Measurements from ENCODE around the gene PGBD4. TPM values are rescaled to one million over a fixed set of nuclear protein-coding genes. Genes with fewer than 3 reads are reported as not detected.
"Not testable (repeated sequence)": the region's sequence is repeated elsewhere in the genome, so short reads cannot be mapped to it uniquely, and the experiment has no call there.

PGBD4 gene
- polyA plus RNA-seq, 4 donors, result 1.5 to 2.2 (median 2.0) TPM

DNA sequence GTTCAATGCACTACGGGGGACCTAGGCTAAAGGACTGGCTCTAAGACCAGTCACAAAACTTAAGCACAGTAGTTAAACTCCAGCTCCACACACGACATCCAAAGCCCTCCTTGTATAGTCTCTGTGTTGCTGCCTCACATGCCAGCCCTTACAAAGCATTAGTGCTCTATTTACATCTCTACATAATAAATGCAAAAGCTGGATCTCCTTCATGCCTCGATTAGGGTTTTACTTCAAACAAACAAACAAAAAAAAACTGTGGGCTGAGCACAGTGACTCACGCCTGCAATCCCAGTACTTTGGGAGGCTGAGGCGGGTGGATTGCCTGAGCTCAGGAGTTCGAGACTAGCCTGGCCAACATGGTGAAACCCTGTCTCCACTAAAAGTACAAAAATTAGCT is 9.6 kb downstream of the PGBD4 start:
- no peak for DNase-seq (ENCODE audit: low read depth in 4 of 4, low spot score in 3 of 4)

GRCh38 chr15:34114215-34114614 is 12.3 kb downstream of the PGBD4 start:
- no peak for DNase-seq (ENCODE audit: low read depth in 4 of 4, low spot score in 3 of 4)

DNA sequence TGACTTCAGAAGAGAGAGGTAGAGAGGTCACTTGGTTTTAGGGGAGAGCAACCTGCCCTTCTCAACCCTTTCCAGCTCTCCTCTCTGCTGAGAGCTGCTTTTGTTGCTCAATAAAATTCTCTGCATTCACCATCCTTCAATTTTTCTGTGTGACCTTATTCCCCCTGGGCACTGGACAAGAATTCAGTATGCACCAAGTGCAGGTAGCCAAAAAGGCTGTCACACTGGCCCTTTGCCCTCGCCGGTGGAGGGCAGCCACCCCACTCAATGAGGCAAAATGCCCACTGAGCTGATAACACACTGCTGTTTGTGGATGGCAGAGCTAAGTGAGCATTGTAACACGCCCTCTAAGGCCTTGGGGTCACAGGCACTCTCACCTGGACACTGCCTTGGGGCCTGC is 12.9 kb downstream of the PGBD4 start:
- DNase-seq (ENCODE audit: low read depth in 4 of 4, low spot score in 3 of 4), result no peak

DNA sequence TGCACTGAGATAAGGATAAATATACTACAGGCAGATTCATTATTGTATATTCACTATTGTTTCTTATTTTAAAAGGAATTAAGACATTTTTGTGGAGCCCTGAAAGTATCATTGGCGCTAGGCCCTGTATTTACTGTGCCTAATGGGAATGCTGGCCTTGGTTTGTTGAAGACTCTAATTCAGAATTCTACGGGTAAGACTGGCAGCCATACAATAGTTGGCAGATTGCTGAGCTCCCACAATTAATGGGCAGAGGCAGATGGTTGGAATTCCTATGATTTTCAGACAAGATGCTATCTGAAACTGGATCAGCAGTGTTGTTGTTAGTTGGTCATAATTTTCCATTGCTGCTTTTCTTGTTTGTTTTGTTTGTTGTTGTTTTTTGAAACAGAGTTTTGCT is 14.7 kb downstream of the PGBD4 start:
- DNase-seq (ENCODE audit: low read depth in 4 of 4, low spot score in 3 of 4), result no peak

DNA sequence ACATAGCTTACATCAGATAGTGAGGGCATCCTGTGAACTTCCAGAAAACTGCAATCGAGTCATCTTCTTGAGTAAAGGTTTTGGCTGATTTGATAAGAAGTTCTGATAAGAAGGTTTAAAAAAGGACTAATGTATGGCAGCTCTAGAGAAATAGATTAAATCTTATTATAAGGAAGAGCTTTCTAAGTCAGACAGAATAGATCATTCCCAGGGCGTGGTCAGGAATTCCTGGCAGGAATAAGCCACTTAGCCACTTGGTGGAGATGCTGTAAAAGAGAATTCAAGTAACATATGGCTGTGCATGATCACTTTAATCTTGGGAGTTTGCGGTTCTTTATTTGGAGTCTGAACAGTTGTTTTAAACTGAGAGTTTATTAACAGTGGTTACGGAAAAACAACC is 17.4 kb downstream of the PGBD4 start:
- DNase-seq (ENCODE audit: low read depth in 4 of 4, low spot score in 3 of 4), result no peak

- DNase-seq (ENCODE audit: low read depth in 4 of 4, low spot score in 3 of 4), result not testable (repeated sequence)
Measured at GRCh38 chr15:34120420-34120819, 18.5 kb downstream of the PGBD4 start.

- DNase-seq (ENCODE audit: low read depth in 4 of 4, low spot score in 3 of 4), result not testable (repeated sequence)
Measured at GRCh38 chr15:34121786-34122185, 19.9 kb downstream of the PGBD4 start.

DNA sequence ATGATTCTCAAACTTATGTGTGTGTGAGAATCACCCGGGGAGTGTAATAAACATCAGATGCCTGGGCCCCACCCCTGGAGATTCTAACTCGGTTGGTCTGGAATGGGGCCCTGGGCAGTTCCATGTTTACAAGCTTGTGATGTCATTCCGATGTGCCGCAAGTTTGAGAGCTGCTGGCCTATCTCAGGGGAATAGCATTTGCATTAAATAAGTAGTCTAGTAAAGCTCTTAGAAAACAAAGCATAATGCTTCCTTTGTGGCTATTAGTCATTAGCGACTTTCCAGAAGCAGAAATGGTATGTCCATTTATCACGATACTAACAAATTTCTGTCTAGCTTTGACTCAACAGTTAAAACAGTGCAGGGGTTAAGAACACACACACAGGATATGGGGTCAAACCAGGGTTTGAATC is 20.9 kb downstream of the PGBD4 start:
- DNase-seq (ENCODE audit: low read depth in 4 of 4, low spot score in 3 of 4), result no peak

- DNase-seq (ENCODE audit: low read depth in 4 of 4, low spot score in 3 of 4), result no peak
Measured at GRCh38 chr15:34124651-34125050, 22.8 kb downstream of the PGBD4 start.

- DNase-seq (ENCODE audit: low read depth in 4 of 4, low spot score in 3 of 4), result no peak
Measured at GRCh38 chr15:34125945-34126344, 24.1 kb downstream of the PGBD4 start.

- no peak for DNase-seq (ENCODE audit: low read depth in 4 of 4, low spot score in 3 of 4)
Measured at GRCh38 chr15:34126522-34126921, 24.6 kb downstream of the PGBD4 start.

DNA sequence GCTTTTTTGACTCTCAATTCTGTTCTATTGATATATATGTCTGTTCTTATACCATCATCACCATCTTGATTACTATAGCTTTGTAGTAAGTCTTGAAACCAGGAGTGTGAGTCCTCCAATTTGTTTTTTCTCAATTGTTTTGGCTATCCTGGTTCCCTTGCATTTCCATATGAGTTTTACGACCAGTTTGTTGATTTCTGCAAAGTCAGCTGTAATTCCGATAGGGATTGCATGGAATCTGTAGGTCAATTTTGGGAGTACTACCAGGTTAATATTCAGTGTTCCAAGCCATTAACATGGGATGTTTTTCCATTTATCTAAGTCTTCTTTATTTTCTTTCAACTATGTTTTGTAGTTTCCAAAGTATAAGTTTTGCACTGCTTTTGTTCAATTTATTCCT is 27.0 kb downstream of the PGBD4 start:
- DNase-seq (ENCODE audit: low read depth in 4 of 4, low spot score in 3 of 4), result no peak

DNA sequence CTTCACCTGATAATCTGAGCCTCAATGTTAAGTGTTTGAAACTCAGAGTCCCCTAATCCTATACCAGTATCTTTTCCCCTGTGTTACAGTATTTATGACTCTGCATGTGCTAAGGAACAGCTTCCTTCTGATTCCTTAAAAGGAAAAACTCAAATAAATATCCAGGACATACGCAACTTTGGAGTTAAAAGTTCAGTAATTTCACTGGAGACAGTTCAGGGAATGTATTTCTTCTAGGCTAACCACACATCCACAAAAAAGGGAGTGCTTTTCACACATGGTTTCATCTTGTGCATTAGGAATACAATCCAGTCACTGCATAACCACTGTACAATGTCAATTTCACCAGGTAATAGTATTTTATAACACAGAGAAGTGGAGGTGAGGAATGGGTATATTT is 31.0 kb downstream of the PGBD4 start:
- DNase-seq (ENCODE audit: low read depth in 4 of 4, low spot score in 3 of 4), result no peak

- DNase-seq (ENCODE audit: low read depth in 4 of 4, low spot score in 3 of 4), result no peak
Measured at GRCh38 chr15:34133511-34133910, 31.6 kb downstream of the PGBD4 start.

DNA sequence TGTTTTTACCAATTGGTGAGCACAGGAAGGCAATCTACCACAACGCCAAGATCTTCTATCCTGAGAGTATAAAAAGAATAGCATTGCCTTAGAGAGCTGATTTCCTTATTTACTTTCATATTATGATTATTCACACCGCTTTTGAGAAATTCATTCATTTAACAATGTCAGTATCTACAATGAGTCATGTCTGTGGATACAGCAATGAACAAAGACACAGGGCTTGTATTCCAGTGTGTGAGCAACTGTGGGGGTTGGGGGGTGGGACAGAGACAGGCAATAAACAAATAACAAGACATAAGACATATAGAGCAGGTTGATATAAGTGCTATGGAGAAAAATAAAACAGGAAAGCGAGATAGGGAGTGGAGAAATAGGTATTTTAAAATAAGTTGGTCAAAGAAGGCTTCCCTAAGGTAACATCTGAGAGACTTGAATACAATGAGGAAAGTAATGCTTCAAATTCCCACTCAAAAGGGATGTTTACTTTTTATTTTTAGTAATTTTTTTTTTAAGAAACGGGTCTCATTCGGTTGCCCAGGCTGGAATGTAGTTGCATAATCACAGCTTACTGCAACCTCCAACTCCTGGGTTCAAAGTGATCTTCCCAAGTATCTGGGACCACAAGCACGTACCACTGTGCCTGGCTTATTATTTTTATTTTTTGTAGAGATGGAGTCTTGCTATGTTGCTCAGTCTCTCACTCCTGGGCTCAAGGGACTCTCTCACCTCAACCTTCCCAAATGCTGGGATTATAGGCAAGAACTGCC is 45.7 kb downstream of the PGBD4 start:
- DNase-seq (ENCODE audit: low read depth in 4 of 4, low spot score in 3 of 4), result no peak

DNA sequence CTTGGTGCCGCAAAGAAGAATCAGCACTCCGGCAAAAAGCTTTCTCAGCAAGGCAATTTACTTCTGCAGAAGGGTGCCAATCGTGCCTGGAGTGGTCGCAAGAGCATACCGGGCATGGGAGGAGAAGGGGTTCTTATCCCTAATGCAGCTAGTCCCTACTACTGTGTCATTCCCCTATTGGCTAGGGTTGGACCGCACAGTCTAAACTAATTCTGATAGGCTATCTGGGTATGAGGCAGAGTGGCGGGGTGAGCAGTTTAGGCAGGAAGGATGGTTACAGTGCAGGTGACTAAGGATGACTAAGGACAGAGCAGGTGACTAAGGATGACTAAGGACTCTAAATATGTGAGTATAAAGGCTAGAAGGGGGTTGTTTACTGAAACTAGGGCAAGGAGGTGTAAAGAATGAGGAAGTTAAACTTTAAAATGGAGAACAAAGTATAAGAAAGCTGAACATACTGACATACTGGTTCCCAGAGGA is 52.9 kb downstream of the PGBD4 start:
- no peak for DNase-seq (ENCODE audit: low read depth in 4 of 4, low spot score in 3 of 4)

DNA sequence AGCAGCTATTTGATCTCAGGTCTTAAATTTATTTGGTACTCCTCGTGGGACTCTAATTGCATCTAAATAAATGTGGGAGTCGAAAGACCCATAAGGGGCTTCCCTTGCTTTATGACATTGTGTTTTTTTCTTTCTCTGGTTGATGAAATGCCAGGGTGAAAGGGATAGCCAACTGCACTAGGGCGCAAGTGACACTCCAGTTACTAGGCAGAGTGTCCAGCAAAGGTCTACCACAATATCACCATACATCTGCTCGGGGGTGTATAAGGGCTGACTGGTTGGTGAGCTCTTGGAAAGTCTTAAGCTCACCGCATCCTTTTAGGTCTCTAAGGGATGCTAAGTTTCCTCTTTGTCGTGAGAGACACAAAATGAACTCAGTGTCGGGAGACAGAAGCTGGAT is 54.0 kb downstream of the PGBD4 start:
- no peak for DNase-seq (ENCODE audit: low read depth in 4 of 4, low spot score in 3 of 4)

Other genes starting within 250 kb of the PGBD4 start
- under 1 TPM; 0.13 to 0.24 (median 0.18) TPM for gene CHRM5, start 133.6 kb upstream of the PGBD4 start, polyA plus RNA-seq (ENCODE audit: insufficient read length in 4 of 4)
- gene AVEN, start 62.9 kb upstream of the PGBD4 start, polyA plus RNA-seq (ENCODE audit: insufficient read length in 4 of 4), result 10 to 100 TPM; 10.7 to 15.9 (median 12.5) TPM
- gene EMC7, start 221 bp upstream of the PGBD4 start, polyA plus RNA-seq (ENCODE audit: insufficient read length in 4 of 4), result 100 to 1,000 TPM in 1 of 4 donors, 10 to 100 TPM in 3; 91.7 to 101 (median 98.2) TPM
- 10 to 100 TPM; 47.4 to 70.3 (median 54.3) TPM for gene KATNBL1, start 108.0 kb downstream of the PGBD4 start, polyA plus RNA-seq (ENCODE audit: insufficient read length in 4 of 4)
- gene EMC4, start 122.9 kb downstream of the PGBD4 start, polyA plus RNA-seq (ENCODE audit: insufficient read length in 4 of 4), result 100 to 1,000 TPM; 125 to 140 (median 134) TPM
- 10 to 100 TPM; 18.7 to 24.4 (median 21.1) TPM for gene SLC12A6, start 235.7 kb downstream of the PGBD4 start, polyA plus RNA-seq (ENCODE audit: insufficient read length in 4 of 4)
- gene NOP10, start 241.1 kb downstream of the PGBD4 start, polyA plus RNA-seq (ENCODE audit: insufficient read length in 4 of 4), result 100 to 1,000 TPM; 122 to 148 (median 139) TPM
- gene NUTM1, start 241.2 kb downstream of the PGBD4 start, polyA plus RNA-seq (ENCODE audit: insufficient read length in 4 of 4), result under 1 TPM in 2 of 4 donors, not detected in 2; 0.04 to 0.06 TPM

All from right renal pelvis (tissue), 4 donors.